Stimulated activated CD4-positive, alpha-beta T cell treated with anti-CD3 and anti-CD28 coated beads, TNF-alpha, amount 100 ng/mL, for 1 hour (primary cell): ENCODE data around the gene DKK1.
"Not testable (repeated sequence)": the region's sequence is repeated elsewhere in the genome, so short reads cannot be mapped to it uniquely, and the experiment has no call there.

Source experiments
- DNase-seq, 3 donors: peaks; one replicate each; pipeline ENCODE4 v3.0.0-alpha.2; 2020; ENCODE audit warnings: low read depth in 3 of 3, low spot score in 1 of 3

Gene DKK1

GRCh38 chr10:52365547-52366432, 51.7 kb downstream of the DKK1 start:
- not testable (repeated sequence) for DNase-seq
